IMR-90 (cell line): ENCODE data around the gene SLFN12L.

Source experiments
- BHLHE40 ChIP-seq: fragments of 150-350 bp; IDR thresholded peaks from 2 replicates; pipeline ENCODE4 v1.6.1; 2016; ENCODE audit warnings: mild to moderate bottlenecking, low read depth, low read length
- FOS ChIP-seq: fragments of 150-350 bp; IDR thresholded peaks from 2 replicates; pipeline ENCODE4 v1.6.1; 2016; ENCODE audit warnings: low read depth, low read length

- TF ChIP-seq BHLHE40 (no peak), FOS (no peak)
Measured at GRCh38 chr17:35498448-35499178, 38.9 kb downstream of the SLFN12L start.
